Measurements from ENCODE around the gene GOLT1A. TPM values are rescaled to one million over a fixed set of nuclear protein-coding genes. Genes with fewer than 3 reads are reported as not detected.
A peak's percentile ranks its signal among the peaks of the same experiment; 100 is the strongest.

GOLT1A gene
- total RNA-seq, 1 donor from 2014 or later, result 1.8 TPM

- Histone ChIP-seq H3K27me3 (ENCODE audit: control insufficient read depth, insufficient read depth, low read length) (peaks cover 2% of the 10 kb centered on the region), H3K4me3 (ENCODE audit: low read depth, low read length) (no peak overlapping the region), H3K36me3 (ENCODE audit: control insufficient read depth, insufficient read depth, low read length) (no peaks in the 10 kb centered on the region)
- TF ChIP-seq CTCF (IDR thresholded peaks at IDR 0.05; ENCODE audit: insufficient read depth, low read length, severe bottlenecking), result no peak
- DNase-seq (ENCODE audit: low read depth) (peak; percentile 35), FAIRE-seq (no peak)
Measured at GRCh38 chr1:204174958-204175357, 38.8 kb downstream of the GOLT1A start.

- Histone ChIP-seq H3K4me3 (ENCODE audit: low read depth, low read length) (no peak overlapping the region), H3K36me3 (ENCODE audit: control insufficient read depth, insufficient read depth, low read length) (no peaks in the 10 kb centered on the region), H3K27me3 (ENCODE audit: control insufficient read depth, insufficient read depth, low read length) (peaks cover 1% of the 10 kb centered on the region)
- TF ChIP-seq CTCF (IDR thresholded peaks at IDR 0.05; ENCODE audit: insufficient read depth, low read length, severe bottlenecking), result no peak
- no peak for FAIRE-seq
- no peak for DNase-seq (ENCODE audit: low read depth)
Measured at GRCh38 chr1:204172404-204173029, 41.3 kb downstream of the GOLT1A start.

GRCh38 chr1:204171751-204172178 is 42.0 kb downstream of the GOLT1A start:
- DNase-seq (ENCODE audit: low read depth) (peak; percentile 100), FAIRE-seq (peak; percentile 43)
- no peak for TF ChIP-seq CTCF (IDR thresholded peaks at IDR 0.05; ENCODE audit: insufficient read depth, low read length, severe bottlenecking)

GRCh38 chr1:204170494-204171155 is 43.2 kb downstream of the GOLT1A start:
- TF ChIP-seq CTCF (IDR thresholded peaks at IDR 0.05; ENCODE audit: insufficient read depth, low read length, severe bottlenecking), result no peak
- no peaks in the 10 kb centered on the region for H3K27me3 ChIP-seq (ENCODE audit: control insufficient read depth, insufficient read depth, low read length)
- no peak overlapping the region for H3K4me3 ChIP-seq (ENCODE audit: low read depth, low read length)
- H3K36me3 ChIP-seq (ENCODE audit: control insufficient read depth, insufficient read depth, low read length), result no peaks in the 10 kb centered on the region
- FAIRE-seq (peak; percentile 66), DNase-seq (ENCODE audit: low read depth) (peak; percentile 59)

More at GRCh38 chr1:204171751-204172178, 42.0 kb downstream of the GOLT1A start:
- Histone ChIP-seq H3K27me3 (ENCODE audit: control insufficient read depth, insufficient read depth, low read length) (no peaks in the 10 kb centered on the region), H3K4me3 (ENCODE audit: low read depth, low read length) (no peak overlapping the region), H3K36me3 (ENCODE audit: control insufficient read depth, insufficient read depth, low read length) (no peaks in the 10 kb centered on the region)

- DNase-seq (ENCODE audit: low read depth) (no peak), FAIRE-seq (no peak)
- Histone ChIP-seq H3K27me3 (ENCODE audit: control insufficient read depth, insufficient read depth, low read length) (no peaks in the 10 kb centered on the region), H3K36me3 (ENCODE audit: control insufficient read depth, insufficient read depth, low read length) (no peaks in the 10 kb centered on the region), H3K4me3 (ENCODE audit: low read depth, low read length) (no peak overlapping the region)
- TF ChIP-seq CTCF (IDR thresholded peaks at IDR 0.05; ENCODE audit: insufficient read depth, low read length, severe bottlenecking), result no peak
Measured at GRCh38 chr1:204169858-204170257, 43.9 kb downstream of the GOLT1A start.
